Gastrocnemius medialis (tissue), 4 donors: ENCODE results near the gene HAVCR2. TPM values are rescaled to one million over a fixed set of nuclear protein-coding genes. Genes with fewer than 3 reads are reported as not detected.

ENCODE experiments used
- ATAC-seq, 2 donors: fragments of 150-250 bp; one replicate each; pipeline ENCODE4 v1.9.1; 2016
- DNase-seq, 2 donors: peaks; one replicate each; pipeline ENCODE4 v3.0.0-alpha.2; 2019
- H3K27ac ChIP-seq, 4 donors: fragments of 200-600 bp; sonication (generic); 1 replicate in 1 of 4; 2 replicates in 3 of 4; pipeline ENCODE4 v1.5.1; 2016 to 2018; ENCODE audit warnings: mild to moderate bottlenecking in 2 of 4, moderate library complexity in 1 of 4
- H3K27me3 ChIP-seq, 3 donors: fragments of 200-600 bp; sonication (generic) in 2 of 3; 1 replicate in 1 of 3; 2 replicates in 2 of 3; pipeline versions ENCODE4 v1.5.1 to v1.6.0; 2016 to 2019; ENCODE audit warnings: mild to moderate bottlenecking in 1 of 3, moderate library complexity in 1 of 3
- H3K36me3 ChIP-seq, 2 donors: fragments of 200-600 bp; sonication (generic) in 1 of 2; one replicate each; pipeline ENCODE4 v1.5.1; 2017 to 2018
- H3K4me1 ChIP-seq, 2 donors: fragments of 200-600 bp; sonication (generic) in 1 of 2; one replicate each; pipeline ENCODE4 v1.5.1; 2016 to 2017; ENCODE audit warnings: mild to moderate bottlenecking in 2 of 2
- H3K4me3 ChIP-seq, 4 donors: fragments of 200-600 bp; sonication (generic) in 3 of 4; 1 replicate in 1 of 4; 2 replicates in 3 of 4; pipeline ENCODE4 v1.5.1; 2016 to 2019; ENCODE audit warnings: mild to moderate bottlenecking in 2 of 4
- H3K9me3 ChIP-seq, 3 donors: fragments of 200-600 bp; sonication (generic) in 2 of 3; 1 replicate in 1 of 3; 2 replicates in 2 of 3; pipeline ENCODE4 v1.5.1; 2016 to 2019
- POLR2A ChIP-seq, 2 donors: fragments of 450-650 bp; IDR thresholded peaks; one replicate each; pipeline ENCODE4 v1.6.1; 2017; ENCODE audit warnings: antibody characterized with exemption in 2 of 2, mild to moderate bottlenecking in 2 of 2, moderate library complexity in 2 of 2
- in situ Hi-C, 4 donors: fragments of 200-750 bp; cut with MboI; loops; one replicate each; pipeline versions ENCODE4 v1.15.0 to v1.8.0; 2017; ENCODE audit warnings: low sequenced_read_pairs in 4 of 4
- intact Hi-C: fragments of 100-400 bp; cut with DNase I; formaldehyde crosslinking; loops from one replicate; pipeline ENCODE4 v1.15.1; 2023; ENCODE audit warnings: low total_unique reads
- total RNA-seq, 4 donors: library from RNA; depleted of rRNA; stranded (reverse); fragments of >200 nt; gene quantifications; one replicate each; pipeline versions ENCODE4 v1.1.0 to v1.2.3, GENCODE V29; 2016
- TF ChIP-seq, protein P1 (sequence below), 5 experiments: fragments of 450-650 bp in 3 of 5; fragments of 200-600 bp in 2 of 5; sonication (generic) in 2 of 5; IDR thresholded peaks in 4 of 5; conservative IDR thresholded peaks in 1 of 5; 1 replicate in 4 of 5; 2 replicates in 1 of 5; pipeline ENCODE4 v1.5.1; 2016 to 2019; ENCODE audit warnings: antibody characterized with exemption in 5 of 5, mild to moderate bottlenecking in 3 of 5, moderate library complexity in 3 of 5

Gene HAVCR2
- total RNA-seq, 4 donors from 2014 or later, result 1.2 to 5.0 (median 1.6) TPM

DNA sequence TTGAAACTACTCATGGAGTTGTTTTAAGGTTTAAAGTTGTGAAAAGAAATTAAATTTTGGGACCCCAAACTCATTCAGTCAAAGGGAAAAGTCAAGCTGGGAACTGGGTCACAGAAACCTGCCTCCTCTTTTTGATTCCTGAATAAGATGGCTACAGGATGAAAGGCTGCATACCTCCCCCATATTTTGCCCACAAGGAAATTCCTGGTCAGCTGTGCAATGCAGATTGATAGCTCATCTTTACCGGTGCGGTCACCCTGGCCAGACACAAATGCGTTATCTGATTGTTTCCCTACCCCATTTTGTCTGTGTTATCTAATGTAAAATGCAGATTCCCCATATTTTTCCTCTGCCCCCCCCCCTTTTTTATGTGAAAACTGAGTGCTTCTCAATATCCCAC lies 1.3 kb downstream of the HAVCR2 start:
- no peak overlapping the region for H3K4me3 ChIP-seq
- in situ Hi-C loops (no loop called here), intact Hi-C loops (no loop called here)

DNA sequence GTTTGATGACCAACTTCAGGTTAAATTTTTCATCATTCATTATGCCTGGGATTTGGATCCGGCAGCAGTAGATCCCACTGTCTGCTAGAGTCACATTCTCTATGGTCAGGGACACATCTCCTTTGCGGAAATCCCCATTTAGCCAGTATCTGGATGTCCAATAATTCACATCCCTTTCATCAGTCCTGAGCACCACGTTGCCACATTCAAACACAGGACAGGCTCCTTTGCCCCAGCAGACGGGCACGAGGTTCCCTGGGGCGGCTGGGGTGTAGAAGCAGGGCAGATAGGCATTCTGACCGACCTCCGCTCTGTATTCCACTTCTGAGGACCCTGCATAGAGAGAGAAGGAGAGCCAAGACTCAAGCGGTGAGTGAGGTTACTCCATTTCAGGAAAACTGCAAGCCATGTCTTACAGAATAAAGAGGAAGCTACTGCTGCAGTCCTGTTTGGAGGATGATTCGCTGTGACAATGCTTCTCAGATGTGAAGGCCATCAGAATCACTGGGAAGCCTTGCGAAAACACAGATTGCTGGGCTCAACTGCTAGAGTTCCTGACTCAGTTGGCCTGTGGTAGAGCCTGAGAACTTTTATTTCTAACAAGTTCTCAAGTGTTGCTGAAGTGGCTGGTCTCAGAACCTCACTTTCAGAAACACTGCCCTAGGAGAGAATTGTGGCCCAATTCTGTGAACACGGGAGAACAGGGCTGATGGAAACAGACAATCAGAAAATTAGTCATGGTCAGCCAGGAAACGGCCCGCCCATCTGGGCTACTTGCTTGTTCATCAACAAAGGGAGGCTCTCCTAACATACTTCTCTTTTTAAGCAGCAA lies 2.0 kb downstream of the HAVCR2 start:
- DNase-seq (peak in 1 of 2 donors; percentile 17), ATAC-seq (no peak)
- H3K9me3 ChIP-seq, result no peaks in the 10 kb centered on the region
- no peaks in the 10 kb centered on the region for H3K36me3 ChIP-seq
- no peak overlapping the region for H3K27ac ChIP-seq
- H3K27me3 ChIP-seq, result no peaks in the 10 kb centered on the region
- no peak overlapping the region for H3K4me3 ChIP-seq
- H3K4me1 ChIP-seq, result no peaks in the 10 kb centered on the region
- intact Hi-C loops (no loop called here), in situ Hi-C loops (no loop called here)
- no peak for TF ChIP-seq POLR2A (IDR thresholded peaks at IDR 0.05)
- TF ChIP-seq, protein P1, sequence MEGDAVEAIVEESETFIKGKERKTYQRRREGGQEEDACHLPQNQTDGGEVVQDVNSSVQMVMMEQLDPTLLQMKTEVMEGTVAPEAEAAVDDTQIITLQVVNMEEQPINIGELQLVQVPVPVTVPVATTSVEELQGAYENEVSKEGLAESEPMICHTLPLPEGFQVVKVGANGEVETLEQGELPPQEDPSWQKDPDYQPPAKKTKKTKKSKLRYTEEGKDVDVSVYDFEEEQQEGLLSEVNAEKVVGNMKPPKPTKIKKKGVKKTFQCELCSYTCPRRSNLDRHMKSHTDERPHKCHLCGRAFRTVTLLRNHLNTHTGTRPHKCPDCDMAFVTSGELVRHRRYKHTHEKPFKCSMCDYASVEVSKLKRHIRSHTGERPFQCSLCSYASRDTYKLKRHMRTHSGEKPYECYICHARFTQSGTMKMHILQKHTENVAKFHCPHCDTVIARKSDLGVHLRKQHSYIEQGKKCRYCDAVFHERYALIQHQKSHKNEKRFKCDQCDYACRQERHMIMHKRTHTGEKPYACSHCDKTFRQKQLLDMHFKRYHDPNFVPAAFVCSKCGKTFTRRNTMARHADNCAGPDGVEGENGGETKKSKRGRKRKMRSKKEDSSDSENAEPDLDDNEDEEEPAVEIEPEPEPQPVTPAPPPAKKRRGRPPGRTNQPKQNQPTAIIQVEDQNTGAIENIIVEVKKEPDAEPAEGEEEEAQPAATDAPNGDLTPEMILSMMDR (IDR thresholded peaks at IDR 0.05 in 4 of 5, conservative IDR thresholded peaks at IDR 0.05 in 1 of 5), result no peak

More for the DNA sequence above, 1.3 kb downstream of the HAVCR2 start:
- TF ChIP-seq, protein P1 (IDR thresholded peaks at IDR 0.05 in 4 of 5, conservative IDR thresholded peaks at IDR 0.05 in 1 of 5), result no peak
- TF ChIP-seq POLR2A (IDR thresholded peaks at IDR 0.05), result no peak
- Histone ChIP-seq H3K4me1 (no peaks in the 10 kb centered on the region), H3K27me3 (no peaks in the 10 kb centered on the region), H3K27ac (no peak overlapping the region), H3K9me3 (no peaks in the 10 kb centered on the region), H3K36me3 (no peaks in the 10 kb centered on the region)
- DNase-seq, result no peak
- no peak for ATAC-seq

DNA sequence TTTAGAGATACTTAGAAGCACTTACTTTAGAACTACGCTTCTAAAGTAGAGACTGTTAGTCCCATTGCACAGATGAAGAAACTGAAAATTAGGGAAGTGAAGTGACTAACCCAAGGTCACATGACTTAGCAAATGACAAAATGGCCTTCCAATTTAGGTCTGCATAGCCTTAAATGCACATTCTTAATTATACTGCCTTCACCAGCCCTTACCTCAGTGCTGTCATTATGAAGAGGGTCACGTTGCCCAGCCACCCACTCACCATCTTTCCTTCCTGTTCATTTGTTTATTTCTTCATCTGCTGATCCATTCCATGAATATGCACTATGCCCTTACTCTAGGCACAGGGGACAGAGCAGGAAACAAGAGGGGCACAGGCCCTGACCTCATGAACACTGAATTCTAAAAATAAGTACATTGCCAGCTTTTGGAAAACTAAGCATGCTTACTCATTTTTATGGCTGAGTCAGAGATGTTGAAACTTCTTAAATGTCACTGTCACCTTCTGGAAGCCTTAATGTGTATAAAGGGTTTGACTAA lies 8.6 kb downstream of the HAVCR2 start:
- TF ChIP-seq, protein P1 (IDR thresholded peaks at IDR 0.05 in 4 of 5, conservative IDR thresholded peaks at IDR 0.05 in 1 of 5), result no peak
- TF ChIP-seq POLR2A (IDR thresholded peaks at IDR 0.05), result no peak
- intact Hi-C loops, result no loop called here
- no peak for DNase-seq
- in situ Hi-C loops, result no loop called here
- no peaks in the 10 kb centered on the region for H3K36me3 ChIP-seq
- H3K4me1 ChIP-seq, result no peaks in the 10 kb centered on the region
- no peaks in the 10 kb centered on the region for H3K27me3 ChIP-seq
- no peaks in the 10 kb centered on the region for H3K9me3 ChIP-seq
- no peak overlapping the region for H3K4me3 ChIP-seq
- no peak overlapping the region for H3K27ac ChIP-seq
- peak in 1 of 2 donors; percentile 24 for ATAC-seq

DNA sequence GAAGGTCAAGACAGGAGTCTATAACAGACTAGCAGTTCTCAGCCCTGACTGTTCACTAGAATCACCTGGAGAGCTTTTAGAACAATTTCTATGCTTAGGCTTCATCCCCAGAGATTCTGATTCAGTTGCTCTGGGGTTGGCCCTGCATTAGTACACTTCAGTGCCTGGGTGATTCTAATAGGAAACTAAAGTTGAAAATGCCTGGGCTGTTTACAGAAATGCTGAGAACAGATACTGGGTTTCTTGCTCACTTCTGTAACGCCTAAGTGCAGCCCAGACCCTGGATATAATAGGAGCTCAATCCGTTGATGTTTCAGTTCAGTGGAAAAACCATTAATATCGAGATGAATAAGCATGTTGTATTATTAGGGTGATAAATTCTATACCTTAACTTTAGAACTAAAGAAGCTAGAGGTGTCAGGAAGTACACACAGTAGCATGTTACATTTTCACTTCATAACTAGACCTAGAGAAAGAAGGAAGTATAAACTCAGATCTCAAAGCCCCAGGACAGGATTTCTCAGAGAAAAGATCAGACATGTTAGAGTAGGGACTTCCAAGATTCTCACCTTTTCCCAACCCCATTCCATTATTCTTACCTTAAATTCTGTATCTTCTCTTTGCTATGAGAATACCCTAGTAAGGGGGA lies 20.4 kb downstream of the HAVCR2 start:
- intact Hi-C loops (no loop called here), in situ Hi-C loops (no loop called here)
- no peak overlapping the region for H3K27ac ChIP-seq
- H3K9me3 ChIP-seq, result no peaks in the 10 kb centered on the region
- no peak for ATAC-seq
- H3K27me3 ChIP-seq, result no peaks in the 10 kb centered on the region
- no peak for DNase-seq
- TF ChIP-seq POLR2A (IDR thresholded peaks at IDR 0.05), result no peak
- TF ChIP-seq, protein P1 (IDR thresholded peaks at IDR 0.05 in 4 of 5, conservative IDR thresholded peaks at IDR 0.05 in 1 of 5), result no peak
- H3K36me3 ChIP-seq, result no peaks in the 10 kb centered on the region
- no peak overlapping the region for H3K4me3 ChIP-seq
- no peaks in the 10 kb centered on the region for H3K4me1 ChIP-seq
